ENCODE data around the gene PDCD11.
A peak's percentile ranks its signal among the peaks of the same experiment; 100 is the strongest.
"Not testable (repeated sequence)": the region's sequence is repeated elsewhere in the genome, so short reads cannot be mapped to it uniquely, and the experiment has no call there.

The PDCD11 gene

DNA sequence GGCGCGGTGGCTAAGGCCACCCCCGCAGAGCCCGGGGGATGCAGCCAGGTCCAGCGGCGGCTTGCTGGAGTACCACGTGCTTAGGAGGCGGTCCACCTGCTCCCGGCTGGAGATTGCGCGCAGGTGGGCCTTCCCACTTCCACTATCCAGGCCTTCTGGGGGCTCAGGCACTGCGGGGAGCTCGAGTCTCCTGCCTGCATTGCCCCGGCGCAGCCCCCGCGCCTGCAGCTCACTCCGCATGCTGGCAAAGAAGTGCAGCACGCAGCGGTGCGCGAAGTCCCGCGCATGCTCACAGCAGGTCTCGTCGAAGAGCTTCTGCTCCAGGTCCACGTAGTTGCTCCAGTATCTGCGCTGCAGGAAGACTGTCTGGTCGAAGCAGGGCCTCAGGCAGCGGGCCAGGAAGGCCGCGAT, 76.8 kb downstream of the PDCD11 start:
- H3K4me1 ChIP-seq (ENCODE audit: control insufficient read depth, insufficient read depth, low read length): peaks cover 6% of the 10 kb centered on the region
- no CpG with 5 or more reads among the region's 32 CpGs for WGBS (ENCODE audit: insufficient coverage, insufficient read length)

DNA sequence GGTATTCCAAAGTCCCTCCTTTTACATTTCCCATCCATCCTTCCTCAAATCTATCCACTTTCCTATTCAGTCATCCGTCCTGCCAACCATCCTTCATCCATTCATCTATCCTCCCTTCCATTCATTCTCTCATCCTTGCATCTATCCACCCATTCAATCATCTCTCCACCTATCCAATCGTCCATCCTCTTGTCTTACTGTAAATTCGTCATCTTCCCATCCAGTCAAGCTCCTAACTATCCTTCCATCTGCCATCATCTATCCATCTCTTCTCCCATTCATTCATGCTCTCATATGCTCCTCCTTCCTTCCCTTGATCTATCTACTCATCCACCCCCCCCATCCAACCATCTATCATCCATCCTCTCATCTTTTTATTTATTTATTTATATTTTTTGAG, 77.7 kb downstream of the PDCD11 start:
- Histone ChIP-seq H3K27me3 (ENCODE audit: control insufficient read depth, insufficient read depth, low read length) (no peaks in the 10 kb centered on the region), H3K27ac (ENCODE audit: low read length) (no peak overlapping the region), H3K4me1 (ENCODE audit: control insufficient read depth, insufficient read depth, low read length) (peaks cover 6% of the 10 kb centered on the region), H3K4me3 (ENCODE audit: low read length) (no peak overlapping the region), H3K36me3 (ENCODE audit: control insufficient read depth, insufficient read depth, low read length) (no peaks in the 10 kb centered on the region), H3K9me3 (ENCODE audit: control insufficient read depth, insufficient read depth, low read length) (no peaks in the 10 kb centered on the region)
- DNase-seq (ENCODE audit: low read depth, low spot score): no peak
- WGBS (ENCODE audit: insufficient coverage, insufficient read length): 100% methylated on average over 3 of the region's 3 CpGs

More for the DNA sequence above, 76.8 kb downstream of the PDCD11 start:
- Histone ChIP-seq H3K36me3 (ENCODE audit: control insufficient read depth, insufficient read depth, low read length) (no peaks in the 10 kb centered on the region), H3K27ac (ENCODE audit: low read length) (no peak overlapping the region), H3K9me3 (ENCODE audit: control insufficient read depth, insufficient read depth, low read length) (no peaks in the 10 kb centered on the region), H3K4me3 (ENCODE audit: low read length) (no peak overlapping the region), H3K27me3 (ENCODE audit: control insufficient read depth, insufficient read depth, low read length) (no peaks in the 10 kb centered on the region)
- DNase-seq (ENCODE audit: low read depth, low spot score): no peak

DNA sequence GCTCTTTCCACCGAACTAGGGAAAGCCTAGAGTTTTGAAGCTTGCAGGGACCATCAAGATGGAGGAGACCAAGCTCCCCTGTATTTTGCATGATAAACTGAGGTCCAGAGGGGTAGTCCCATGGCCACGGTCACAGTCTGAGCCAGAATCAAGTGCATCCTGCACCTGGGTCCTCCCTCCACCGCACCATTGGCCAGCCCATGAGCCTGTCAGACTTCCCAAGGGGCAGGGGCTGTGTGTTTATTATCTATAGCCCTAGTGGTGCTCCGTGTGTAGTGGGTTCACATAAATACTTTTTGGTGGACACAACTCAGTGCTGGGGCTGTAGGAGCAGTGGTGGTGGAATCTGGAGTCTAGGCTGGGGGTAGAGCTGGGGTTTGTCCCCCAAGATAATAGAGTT, 79.0 kb downstream of the PDCD11 start:
- Histone ChIP-seq H3K36me3 (ENCODE audit: control insufficient read depth, insufficient read depth, low read length) (no peaks in the 10 kb centered on the region), H3K27me3 (ENCODE audit: control insufficient read depth, insufficient read depth, low read length) (no peaks in the 10 kb centered on the region), H3K9me3 (ENCODE audit: control insufficient read depth, insufficient read depth, low read length) (no peaks in the 10 kb centered on the region), H3K27ac (ENCODE audit: low read length) (no peak overlapping the region), H3K4me3 (ENCODE audit: low read length) (no peak overlapping the region), H3K4me1 (ENCODE audit: control insufficient read depth, insufficient read depth, low read length) (peaks cover 6% of the 10 kb centered on the region)
- DNase-seq (ENCODE audit: low read depth, low spot score): no peak
- WGBS (ENCODE audit: insufficient coverage, insufficient read length): no CpG with 5 or more reads among the region's 4 CpGs

DNA sequence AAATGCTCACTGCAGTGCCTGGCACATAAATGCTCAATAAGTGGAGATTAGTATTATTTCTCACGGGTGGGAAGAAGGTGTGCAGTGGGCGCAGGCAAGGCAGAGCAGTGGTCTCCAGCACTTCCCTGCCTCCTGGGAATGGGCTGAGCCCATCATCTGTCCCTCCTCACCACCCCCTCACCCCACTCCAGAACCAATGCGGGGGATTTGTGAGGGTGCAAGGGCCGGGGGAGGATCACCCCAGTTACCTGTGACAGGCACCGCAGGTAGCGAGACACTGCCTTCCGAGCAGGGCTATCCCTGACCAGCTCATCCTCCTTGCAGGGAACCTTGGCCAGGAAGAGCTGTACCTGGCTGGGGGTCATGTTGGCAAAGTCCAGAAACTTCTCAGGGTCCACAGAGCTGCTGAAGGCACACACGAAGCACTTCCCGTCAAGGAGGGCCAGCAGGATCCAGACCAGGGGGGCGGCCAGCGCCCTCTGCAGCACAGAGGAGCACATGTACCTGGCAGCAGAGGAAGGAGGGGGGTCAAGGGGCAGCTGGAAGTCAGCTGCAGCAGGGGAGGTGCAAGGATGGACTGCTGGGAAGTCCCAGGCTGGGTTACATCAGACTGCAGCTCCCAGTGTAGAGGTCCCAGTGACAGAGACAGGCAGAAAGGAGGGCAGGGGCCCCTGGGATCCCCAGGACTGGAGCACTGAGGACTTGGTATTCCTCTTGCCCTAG, 79.8 kb downstream of the PDCD11 start:
- WGBS (ENCODE audit: insufficient coverage, insufficient read length): no CpG with 5 or more reads among the region's 11 CpGs
- Histone ChIP-seq H3K27me3 (ENCODE audit: control insufficient read depth, insufficient read depth, low read length) (no peaks in the 10 kb centered on the region), H3K4me1 (ENCODE audit: control insufficient read depth, insufficient read depth, low read length) (peaks cover 5% of the 10 kb centered on the region), H3K27ac (ENCODE audit: low read length) (no peak overlapping the region), H3K36me3 (ENCODE audit: control insufficient read depth, insufficient read depth, low read length) (no peaks in the 10 kb centered on the region), H3K4me3 (ENCODE audit: low read length) (no peak overlapping the region), H3K9me3 (ENCODE audit: control insufficient read depth, insufficient read depth, low read length) (no peaks in the 10 kb centered on the region)
- DNase-seq (ENCODE audit: low read depth, low spot score): peak; percentile 57

DNA sequence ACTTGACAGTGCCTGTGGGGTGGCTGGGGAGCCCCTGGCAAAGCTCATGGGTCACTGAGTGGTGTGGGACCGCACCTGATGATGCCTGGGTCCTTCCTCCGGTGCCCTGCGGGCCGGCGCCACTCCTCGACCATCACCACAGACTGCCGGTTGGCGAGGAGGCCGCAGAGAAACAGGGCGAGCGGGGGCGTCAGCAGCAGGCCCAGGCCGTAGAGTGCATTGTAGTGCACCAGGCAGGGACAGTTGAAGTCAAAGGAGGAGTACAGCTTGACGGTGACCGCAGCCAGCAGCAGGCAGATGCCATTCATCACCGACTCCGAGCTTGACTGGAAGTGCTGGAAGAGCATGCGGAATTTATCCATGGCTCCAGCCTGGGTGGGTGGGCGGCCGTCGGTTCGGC, 82.2 kb downstream of the PDCD11 start:
- H3K4me3 ChIP-seq (ENCODE audit: low read length): no peak overlapping the region
- no peaks in the 10 kb centered on the region for H3K36me3 ChIP-seq (ENCODE audit: control insufficient read depth, insufficient read depth, low read length)
- WGBS (ENCODE audit: insufficient coverage, insufficient read length): no CpG with 5 or more reads among the region's 22 CpGs
- no peak overlapping the region for H3K27ac ChIP-seq (ENCODE audit: low read length)
- H3K9me3 ChIP-seq (ENCODE audit: control insufficient read depth, insufficient read depth, low read length): no peaks in the 10 kb centered on the region
- H3K4me1 ChIP-seq (ENCODE audit: control insufficient read depth, insufficient read depth, low read length): peaks cover 3% of the 10 kb centered on the region
- no peaks in the 10 kb centered on the region for H3K27me3 ChIP-seq (ENCODE audit: control insufficient read depth, insufficient read depth, low read length)
- DNase-seq (ENCODE audit: low read depth, low spot score): no peak

DNA sequence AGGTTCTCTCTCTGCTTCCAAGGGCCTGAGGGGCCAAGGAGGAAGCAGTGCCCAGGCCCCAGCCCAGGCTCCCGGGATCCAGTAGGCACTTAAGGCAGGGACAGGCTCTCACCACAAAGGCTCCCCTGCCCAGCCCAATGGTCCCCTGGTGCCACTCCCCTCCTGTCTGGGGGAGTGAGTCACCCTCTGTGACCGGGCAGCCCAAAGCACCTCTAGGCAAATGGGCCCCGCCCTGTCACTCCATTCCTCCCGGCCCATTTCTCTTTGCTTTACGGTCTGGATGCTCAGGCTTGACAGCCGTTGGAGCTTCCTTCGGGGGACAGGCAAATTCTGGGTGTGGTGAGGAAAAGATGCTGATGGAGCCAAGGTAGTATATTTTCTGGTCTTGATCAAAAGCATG, 82.7 kb downstream of the PDCD11 start, which contains the start of gene CALHM3:
CALHM3 (minus strand) TSS at position 106 of the 400 bp plus-strand sequence. CDS start 208 bp downstream, outside the sequence.
- peaks cover 3% of the 10 kb centered on the region for H3K4me1 ChIP-seq (ENCODE audit: control insufficient read depth, insufficient read depth, low read length)
- H3K4me3 ChIP-seq (ENCODE audit: low read length): no peak within 1 kb of the TSS
- no peak for DNase-seq (ENCODE audit: low read depth, low spot score)
- H3K36me3 ChIP-seq (ENCODE audit: control insufficient read depth, insufficient read depth, low read length): no peaks in the 10 kb centered on the region
- H3K27ac ChIP-seq (ENCODE audit: low read length): no peak within 1 kb of the TSS
- no CpG with 5 or more reads among the region's 7 CpGs for WGBS (ENCODE audit: insufficient coverage, insufficient read length)
- no peaks in the 10 kb centered on the region for H3K9me3 ChIP-seq (ENCODE audit: control insufficient read depth, insufficient read depth, low read length)
- H3K27me3 ChIP-seq (ENCODE audit: control insufficient read depth, insufficient read depth, low read length): no peaks in the 10 kb centered on the region

DNA sequence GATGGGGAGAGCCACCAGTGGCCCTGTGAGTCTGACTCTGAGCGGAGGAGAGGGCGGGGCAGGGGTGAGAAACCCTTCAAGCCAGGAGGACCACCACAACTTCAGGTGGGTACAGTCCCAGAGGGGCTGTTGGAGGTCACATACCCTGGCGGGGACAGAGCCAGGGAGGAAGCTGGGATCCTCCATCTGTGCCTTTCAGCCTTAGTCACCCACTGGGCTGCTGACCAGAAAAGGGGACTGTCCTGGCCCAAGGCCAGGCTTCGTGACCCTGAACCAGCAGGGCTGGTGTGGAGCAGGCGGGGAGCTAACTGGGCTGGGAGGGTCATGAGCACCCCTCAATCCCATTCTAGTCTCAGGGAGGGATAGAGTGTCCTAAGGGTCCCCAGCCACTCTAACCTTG, 84.1 kb downstream of the PDCD11 start:
- Histone ChIP-seq H3K4me1 (ENCODE audit: control insufficient read depth, insufficient read depth, low read length) (peaks cover 3% of the 10 kb centered on the region), H3K4me3 (ENCODE audit: low read length) (no peak overlapping the region), H3K36me3 (ENCODE audit: control insufficient read depth, insufficient read depth, low read length) (no peaks in the 10 kb centered on the region), H3K27me3 (ENCODE audit: control insufficient read depth, insufficient read depth, low read length) (no peaks in the 10 kb centered on the region), H3K27ac (ENCODE audit: low read length) (no peak overlapping the region), H3K9me3 (ENCODE audit: control insufficient read depth, insufficient read depth, low read length) (no peaks in the 10 kb centered on the region)
- DNase-seq (ENCODE audit: low read depth, low spot score): no peak
- WGBS (ENCODE audit: insufficient coverage, insufficient read length): no CpG with 5 or more reads among the region's 5 CpGs

DNA sequence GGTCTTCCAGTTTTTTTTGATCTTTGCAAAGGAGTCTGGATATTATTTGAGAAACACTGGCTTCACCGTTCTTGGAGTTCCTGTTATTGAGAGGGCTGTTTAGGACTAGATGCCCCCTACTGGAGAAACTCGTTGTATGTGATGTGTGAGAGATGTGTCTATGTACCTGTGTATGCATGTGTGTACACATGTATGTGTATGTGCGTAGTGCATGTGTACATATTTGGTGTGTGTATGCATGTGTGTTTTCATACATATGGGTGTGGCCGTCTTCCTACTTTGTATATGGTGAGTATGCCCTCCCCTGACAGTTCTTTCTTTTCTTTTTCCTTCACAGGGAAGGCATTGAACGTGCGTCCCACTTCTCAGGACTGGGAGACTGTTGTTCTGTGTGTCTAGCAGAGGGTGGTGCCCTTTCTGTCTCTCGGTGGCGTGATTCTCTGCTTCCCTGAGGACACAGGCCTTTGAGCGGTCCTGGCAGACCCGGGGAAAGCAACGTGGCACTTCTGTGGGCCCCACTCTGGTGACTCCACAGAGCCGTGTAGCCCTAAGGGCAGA, 85.6 kb downstream of the PDCD11 start:
- no peak for DNase-seq (ENCODE audit: low read depth, low spot score)
- Histone ChIP-seq H3K9me3 (ENCODE audit: control insufficient read depth, insufficient read depth, low read length) (no peaks in the 10 kb centered on the region), H3K4me1 (ENCODE audit: control insufficient read depth, insufficient read depth, low read length) (0 out of 2 replicates have a peak, but pooled peaks cover 1% of the 10 kb centered on the region), H3K4me3 (ENCODE audit: low read length) (no peak overlapping the region), H3K36me3 (ENCODE audit: control insufficient read depth, insufficient read depth, low read length) (no peaks in the 10 kb centered on the region), H3K27me3 (ENCODE audit: control insufficient read depth, insufficient read depth, low read length) (no peaks in the 10 kb centered on the region), H3K27ac (ENCODE audit: low read length) (no peak overlapping the region)
- no CpG with 5 or more reads among the region's 12 CpGs for WGBS (ENCODE audit: insufficient coverage, insufficient read length)

DNA sequence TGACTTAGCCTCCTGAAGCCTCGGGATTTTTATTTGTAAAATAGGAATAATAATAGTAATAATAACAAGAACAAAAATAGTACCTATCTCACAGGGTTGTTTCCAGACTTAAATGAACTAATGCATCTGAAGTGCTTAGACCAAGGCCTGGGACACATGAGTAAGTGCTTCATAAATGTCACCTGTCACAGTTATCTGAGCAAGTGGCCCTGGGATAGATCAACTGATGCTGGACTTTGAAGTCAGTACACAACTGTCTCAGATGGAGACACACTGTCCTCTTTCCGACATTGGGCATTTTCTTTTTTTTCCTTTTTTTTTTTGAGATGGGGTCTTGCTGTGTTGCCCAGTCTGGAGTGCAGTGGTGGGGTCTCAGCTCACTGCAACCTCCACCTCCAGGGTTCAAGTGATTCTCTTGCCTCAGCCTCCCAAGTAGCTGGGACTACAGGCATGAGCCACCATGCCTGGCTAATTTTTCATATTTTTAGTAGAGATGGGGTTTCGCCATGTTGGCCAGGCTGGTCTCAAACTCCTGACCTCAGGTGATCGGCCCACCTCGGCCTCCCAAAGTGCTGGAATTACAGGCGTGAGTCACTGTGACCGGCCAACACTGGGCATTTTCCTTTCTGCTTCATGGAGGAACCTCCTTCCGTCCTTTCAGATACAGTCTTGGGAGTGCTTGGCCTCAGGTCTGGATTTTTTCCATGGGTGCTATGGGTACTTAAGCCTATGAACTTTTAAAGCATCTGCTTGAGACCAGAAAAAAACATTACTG, 90.4 kb downstream of the PDCD11 start:
- not testable (repeated sequence) for H3K9me3 ChIP-seq (ENCODE audit: control insufficient read depth, insufficient read depth, low read length); H3K27me3 ChIP-seq (ENCODE audit: control insufficient read depth, insufficient read depth, low read length); H3K36me3 ChIP-seq (ENCODE audit: control insufficient read depth, insufficient read depth, low read length); H3K4me3 ChIP-seq (ENCODE audit: low read length); H3K27ac ChIP-seq (ENCODE audit: low read length); DNase-seq (ENCODE audit: low read depth, low spot score); H3K4me1 ChIP-seq (ENCODE audit: control insufficient read depth, insufficient read depth, low read length)
- no CpG with 5 or more reads among the region's 8 CpGs for WGBS (ENCODE audit: insufficient coverage, insufficient read length)

DNA sequence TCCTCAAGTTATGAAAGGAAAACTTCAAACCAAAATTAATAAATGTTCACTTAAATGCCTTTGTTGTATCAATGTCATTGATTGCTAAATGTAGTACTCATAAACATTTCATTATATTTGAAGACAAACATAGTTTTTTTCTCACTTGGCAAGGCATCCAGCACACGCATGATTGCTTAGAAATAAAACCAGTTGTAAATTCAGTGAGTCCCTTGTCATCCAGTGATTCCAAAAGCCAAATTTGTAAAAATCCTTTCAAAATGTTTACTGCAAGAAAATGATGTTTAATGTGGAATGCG, 90.9 kb downstream of the PDCD11 start:
- DNase-seq (ENCODE audit: low read depth, low spot score): no peak
- no CpG with 5 or more reads among the region's 2 CpGs for WGBS (ENCODE audit: insufficient coverage, insufficient read length)
- H3K27ac ChIP-seq (ENCODE audit: low read length): no peak overlapping the region
- 0 out of 2 replicates have a peak, but pooled peaks cover 1% of the 10 kb centered on the region for H3K4me1 ChIP-seq (ENCODE audit: control insufficient read depth, insufficient read depth, low read length)
- H3K36me3 ChIP-seq (ENCODE audit: control insufficient read depth, insufficient read depth, low read length): no peaks in the 10 kb centered on the region
- H3K27me3 ChIP-seq (ENCODE audit: control insufficient read depth, insufficient read depth, low read length): no peaks in the 10 kb centered on the region
- no peak overlapping the region for H3K4me3 ChIP-seq (ENCODE audit: low read length)
- no peaks in the 10 kb centered on the region for H3K9me3 ChIP-seq (ENCODE audit: control insufficient read depth, insufficient read depth, low read length)

All from iPS DF 6.9 (cell line).